ENCODE measurements around the gene PTPRK. TPM values are rescaled to one million over a fixed set of nuclear protein-coding genes. Genes with fewer than 3 reads are reported as not detected.

Gene PTPRK
- total RNA-seq, 1 experiment from 2014 or later: 89.3 TPM

DNA sequence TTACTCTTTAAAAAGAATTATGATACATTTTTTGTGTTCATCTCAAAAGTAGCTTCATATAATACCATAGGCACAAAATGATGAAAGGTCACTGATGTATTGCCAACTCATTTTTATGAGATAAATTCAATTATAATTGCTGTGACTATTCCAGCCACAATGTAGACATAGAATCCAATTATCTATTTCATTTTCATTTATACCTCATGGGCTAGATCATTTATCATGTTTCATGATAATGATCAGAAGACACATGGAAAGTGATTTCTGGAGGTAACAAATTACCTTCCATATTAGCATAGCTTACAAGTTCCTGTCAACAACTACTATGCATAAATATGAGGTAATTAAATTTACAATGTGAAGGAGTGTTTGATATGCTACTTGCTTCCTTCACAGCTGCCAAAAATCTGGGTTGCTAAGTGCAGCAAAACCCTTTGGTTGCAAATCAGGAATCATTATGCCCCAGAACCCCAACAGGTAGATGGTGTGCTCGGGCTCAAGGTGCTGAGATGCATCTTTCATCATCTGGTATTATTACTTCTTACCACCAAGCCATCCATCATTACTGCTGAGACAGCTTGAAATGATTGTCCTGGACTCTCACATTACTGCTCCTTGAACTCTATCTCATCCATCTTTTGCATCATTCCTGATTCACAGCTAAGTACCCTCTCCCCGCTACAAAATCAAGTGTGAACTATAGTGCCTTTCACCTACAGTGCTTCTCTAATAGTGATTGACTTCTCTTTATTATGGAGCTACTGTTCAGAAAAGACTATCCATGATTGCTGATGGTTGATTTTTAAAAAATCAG, 313.6 kb downstream of the PTPRK start:
- Histone ChIP-seq H3K9me3 (ENCODE audit: insufficient read depth, low read depth) (peaks cover 11% of the 10 kb centered on the region; the same call in 1 of the 2 replicates), H3K4me3 (no peak overlapping the region), H3K79me2 (ENCODE audit: low read depth) (no peaks in the 10 kb centered on the region; the same call in 1 of the 2 replicates), H3K27me3 (ENCODE audit: insufficient read depth, low read depth) (no peaks in the 10 kb centered on the region), H3F3A (ENCODE audit: insufficient read depth, low read depth) (peaks cover 13% of the 10 kb centered on the region; the same call in 1 of the 2 replicates), H3K4me1 (replicated peaks; ENCODE audit: insufficient read depth) (peaks cover 41% of the 10 kb centered on the region), H4K20me1 (ENCODE audit: insufficient read depth) (no peaks in the 10 kb centered on the region; the same call in 1 of the 2 replicates), H2AFZ (no peak overlapping the region), H3K9me2 (ENCODE audit: insufficient read depth) (no peaks in the 10 kb centered on the region), H3K36me3 (ENCODE audit: low read depth) (no peaks in the 10 kb centered on the region), H3K27ac (no peak overlapping the region), H3K4me2 (no peak overlapping the region)
- ChIA-PET POLR2A (ENCODE audit: unreplicated experiment) (no interaction called here), CTCF (no interaction called here)
- DNase-seq: peak in 1 of 2 experiments; percentile 32
- BruUV-seq (replicated peaks): no TSS peak
- TF ChIP-seq, protein P1, sequence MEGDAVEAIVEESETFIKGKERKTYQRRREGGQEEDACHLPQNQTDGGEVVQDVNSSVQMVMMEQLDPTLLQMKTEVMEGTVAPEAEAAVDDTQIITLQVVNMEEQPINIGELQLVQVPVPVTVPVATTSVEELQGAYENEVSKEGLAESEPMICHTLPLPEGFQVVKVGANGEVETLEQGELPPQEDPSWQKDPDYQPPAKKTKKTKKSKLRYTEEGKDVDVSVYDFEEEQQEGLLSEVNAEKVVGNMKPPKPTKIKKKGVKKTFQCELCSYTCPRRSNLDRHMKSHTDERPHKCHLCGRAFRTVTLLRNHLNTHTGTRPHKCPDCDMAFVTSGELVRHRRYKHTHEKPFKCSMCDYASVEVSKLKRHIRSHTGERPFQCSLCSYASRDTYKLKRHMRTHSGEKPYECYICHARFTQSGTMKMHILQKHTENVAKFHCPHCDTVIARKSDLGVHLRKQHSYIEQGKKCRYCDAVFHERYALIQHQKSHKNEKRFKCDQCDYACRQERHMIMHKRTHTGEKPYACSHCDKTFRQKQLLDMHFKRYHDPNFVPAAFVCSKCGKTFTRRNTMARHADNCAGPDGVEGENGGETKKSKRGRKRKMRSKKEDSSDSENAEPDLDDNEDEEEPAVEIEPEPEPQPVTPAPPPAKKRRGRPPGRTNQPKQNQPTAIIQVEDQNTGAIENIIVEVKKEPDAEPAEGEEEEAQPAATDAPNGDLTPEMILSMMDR (conservative IDR thresholded peaks at IDR 0.05): no peak
- TF ChIP-seq EZH2 (IDR thresholded peaks at IDR 0.05; ENCODE audit: low read depth): no peak
- intact Hi-C loops (cut with micrococcal nuclease; ENCODE audit: unreplicated experiment): no loop called here

DNA sequence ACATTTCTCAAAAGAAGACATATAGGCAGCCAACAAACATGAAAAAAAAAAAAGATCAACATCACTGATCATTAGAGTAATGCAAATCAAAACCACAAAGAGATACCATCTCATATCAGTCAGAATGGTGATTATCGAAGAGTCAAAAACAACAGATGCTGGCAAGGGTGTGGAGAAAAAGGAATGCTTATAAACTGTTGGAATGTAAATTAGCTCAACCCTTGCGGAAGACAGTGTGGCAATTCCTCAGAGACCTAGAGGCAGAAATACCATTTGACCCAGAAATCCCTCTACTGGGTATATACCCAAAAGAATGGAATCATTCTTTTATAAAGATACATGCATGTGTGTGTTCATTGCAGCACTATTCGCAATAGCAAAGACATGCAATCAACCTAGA, 315.8 kb downstream of the PTPRK start:
- POLR2A ChIA-PET (ENCODE audit: unreplicated experiment): no interaction called here

DNA sequence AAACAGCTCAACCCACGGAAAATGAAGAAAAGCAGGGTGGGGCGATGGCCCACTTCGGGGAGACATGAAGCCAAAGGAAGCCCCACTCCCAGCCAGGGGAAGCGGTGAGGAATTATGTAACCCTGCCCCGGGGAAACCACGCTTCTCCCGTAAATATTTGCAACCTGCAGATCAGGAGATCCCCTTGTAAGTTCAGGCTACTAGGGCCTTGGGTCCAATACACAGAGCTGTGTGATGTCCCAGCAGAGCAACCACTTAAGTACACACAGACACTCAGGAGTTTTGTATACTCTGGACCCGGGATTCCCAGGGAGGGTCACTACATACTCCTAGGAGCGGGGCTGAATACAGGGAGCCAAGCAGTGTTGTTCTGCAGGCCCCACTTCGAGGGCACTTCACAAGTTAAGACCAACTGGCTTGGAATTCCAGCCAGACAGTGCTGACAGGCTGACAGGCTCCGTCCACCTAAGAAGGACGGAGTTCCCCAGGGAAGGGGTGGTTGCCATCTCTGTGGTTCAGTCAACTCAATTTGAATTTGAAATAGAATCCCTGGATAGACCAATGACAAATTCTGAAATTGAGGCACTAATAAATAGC, 318.1 kb downstream of the PTPRK start:
- peaks cover 7% of the 10 kb centered on the region; the same call in 1 of the 2 replicates for H3K9me3 ChIP-seq (ENCODE audit: insufficient read depth, low read depth)
- H3K4me1 ChIP-seq (replicated peaks; ENCODE audit: insufficient read depth): peaks cover 18% of the 10 kb centered on the region
- H4K20me1 ChIP-seq (ENCODE audit: insufficient read depth): no peaks in the 10 kb centered on the region; the same call in 1 of the 2 replicates
- H3K36me3 ChIP-seq (ENCODE audit: low read depth): no peaks in the 10 kb centered on the region
- H3K79me2 ChIP-seq (ENCODE audit: low read depth): no peaks in the 10 kb centered on the region; the same call in 1 of the 2 replicates
- no peak overlapping the region for H3K27ac ChIP-seq
- no TSS peak for BruUV-seq (replicated peaks)
- no peaks in the 10 kb centered on the region for H3K27me3 ChIP-seq (ENCODE audit: insufficient read depth, low read depth)
- no peak overlapping the region for H2AFZ ChIP-seq
- intact Hi-C loops (cut with micrococcal nuclease; ENCODE audit: unreplicated experiment): no loop called here
- H3K4me2 ChIP-seq: no peak overlapping the region
- H3K9me2 ChIP-seq (ENCODE audit: insufficient read depth): no peaks in the 10 kb centered on the region; the same call in 1 of the 2 replicates
- peak in 1 of 2 experiments; percentile 33 for DNase-seq
- H3F3A ChIP-seq (ENCODE audit: insufficient read depth, low read depth): peaks cover 4% of the 10 kb centered on the region; the same call in 1 of the 2 replicates
- CTCF ChIA-PET: no interaction called here
- TF ChIP-seq EZH2 (IDR thresholded peaks at IDR 0.05; ENCODE audit: low read depth): no peak
- TF ChIP-seq, protein P1 (conservative IDR thresholded peaks at IDR 0.05): no peak
- no peak overlapping the region for H3K4me3 ChIP-seq
- POLR2A ChIA-PET (ENCODE audit: unreplicated experiment): no interaction called here

More for the DNA sequence above, 315.8 kb downstream of the PTPRK start:
- Histone ChIP-seq H3K79me2 (ENCODE audit: low read depth) (no peaks in the 10 kb centered on the region; the same call in 1 of the 2 replicates), H3K9me2 (ENCODE audit: insufficient read depth) (no peaks in the 10 kb centered on the region; the same call in 1 of the 2 replicates), H3K27me3 (ENCODE audit: insufficient read depth, low read depth) (no peaks in the 10 kb centered on the region), H3K27ac (no peak overlapping the region), H3K4me3 (no peak overlapping the region), H3K9me3 (ENCODE audit: insufficient read depth, low read depth) (peaks cover 9% of the 10 kb centered on the region; the same call in 1 of the 2 replicates), H3K4me2 (peak overlapping the region; percentile 12), H3K4me1 (replicated peaks; ENCODE audit: insufficient read depth) (peaks cover 38% of the 10 kb centered on the region), H2AFZ (no peak overlapping the region), H4K20me1 (ENCODE audit: insufficient read depth) (no peaks in the 10 kb centered on the region; the same call in 1 of the 2 replicates), H3K36me3 (ENCODE audit: low read depth) (no peaks in the 10 kb centered on the region), H3F3A (ENCODE audit: insufficient read depth, low read depth) (peaks cover 13% of the 10 kb centered on the region; the same call in 1 of the 2 replicates)
- no peak for TF ChIP-seq EZH2 (IDR thresholded peaks at IDR 0.05; ENCODE audit: low read depth)
- TF ChIP-seq, protein P1 (conservative IDR thresholded peaks at IDR 0.05): no peak
- peak; percentile 12 to 96 for DNase-seq
- CTCF ChIA-PET: no interaction called here
- intact Hi-C loops (cut with micrococcal nuclease; ENCODE audit: unreplicated experiment): no loop called here
- no TSS peak for BruUV-seq (replicated peaks)
